Stimulated activated CD8-positive, alpha-beta memory T cell treated with anti-CD3 and anti-CD28 coated beads, Interleukin-7, amount 100 ng/mL, for 4 hours (primary cell): Measurements from ENCODE around the gene CEBPA.
"Not testable (repeated sequence)": the region's sequence is repeated elsewhere in the genome, so short reads cannot be mapped to it uniquely, and the experiment has no call there.

Experiments used
- DNase-seq, 2 donors: peaks; one replicate each; pipeline ENCODE4 v3.0.0-alpha.2; 2020; ENCODE audit warnings: low read depth in 2 of 2

CEBPA gene

DNA sequence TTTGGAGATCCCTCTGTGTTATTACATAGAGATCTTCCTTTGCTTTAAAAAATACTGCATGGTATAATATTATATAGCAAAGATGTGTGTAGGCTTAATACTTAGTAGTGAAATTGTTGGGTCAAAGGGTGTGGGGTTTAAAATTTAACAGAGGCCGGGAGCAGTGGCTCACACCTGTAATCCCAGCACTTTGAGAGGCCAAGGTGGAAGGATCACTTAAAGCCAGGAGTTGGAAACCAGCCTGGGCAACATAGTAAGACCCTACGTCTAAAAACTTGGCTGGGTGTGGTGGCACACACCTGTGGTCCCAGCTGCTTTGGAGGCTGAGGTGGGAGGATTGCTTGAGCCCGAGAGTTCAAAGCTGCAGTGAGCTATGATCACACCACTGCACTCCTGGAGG, 22.3 kb upstream of the CEBPA start:
- DNase-seq = no peak

DNA sequence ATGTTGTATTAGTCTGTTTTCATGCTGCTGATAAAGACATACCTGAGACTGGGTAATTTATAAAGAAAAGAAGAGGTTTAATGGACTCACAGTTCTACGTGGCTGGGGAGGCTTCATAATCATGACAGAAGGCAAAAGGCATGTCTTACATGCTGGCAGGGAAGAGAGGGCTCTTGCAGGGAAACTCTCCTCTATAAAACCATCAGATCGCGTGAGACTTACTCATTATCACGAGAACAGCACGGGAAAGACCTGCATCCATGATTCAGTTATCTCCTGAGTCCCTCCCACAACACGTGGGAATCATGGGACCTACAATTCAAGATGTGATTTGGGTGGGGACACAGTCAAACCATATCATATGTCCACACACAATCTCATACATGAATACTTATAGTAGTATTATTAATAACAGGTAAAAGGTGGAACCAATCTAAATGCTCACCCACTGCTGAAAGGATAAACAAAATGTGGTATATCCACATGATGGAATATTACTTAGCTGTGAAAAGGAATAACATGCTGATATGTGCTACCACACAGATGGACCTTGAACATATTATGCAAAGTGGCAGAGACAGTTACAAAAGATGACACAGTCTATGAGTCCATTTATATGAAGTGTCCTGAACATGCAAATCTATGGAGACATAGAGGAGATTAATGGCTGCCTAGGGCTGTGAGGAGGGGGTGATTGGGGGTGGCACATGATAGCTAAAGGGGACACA, 20.9 kb upstream of the CEBPA start:
- no peak for DNase-seq

DNA sequence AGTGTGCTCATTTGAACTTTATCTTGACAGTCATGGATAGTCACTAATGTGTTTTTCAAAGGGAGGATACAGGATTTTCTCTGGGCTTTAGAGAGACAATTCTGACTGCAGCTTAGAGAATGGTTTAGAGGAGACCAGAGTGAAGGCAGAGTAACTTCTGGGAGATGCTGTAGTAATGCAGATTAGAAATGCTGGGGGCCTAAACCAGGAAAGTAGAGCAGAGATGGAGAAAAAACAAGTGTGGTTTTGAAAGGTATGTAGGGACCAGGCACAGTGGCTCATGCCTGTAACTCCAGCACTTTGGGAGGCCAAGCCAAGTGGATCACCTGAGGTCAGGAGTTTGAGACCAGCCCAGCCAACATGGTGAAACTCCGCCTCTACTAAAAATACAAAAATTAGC, 18.3 kb upstream of the CEBPA start:
- DNase-seq = no peak

DNA sequence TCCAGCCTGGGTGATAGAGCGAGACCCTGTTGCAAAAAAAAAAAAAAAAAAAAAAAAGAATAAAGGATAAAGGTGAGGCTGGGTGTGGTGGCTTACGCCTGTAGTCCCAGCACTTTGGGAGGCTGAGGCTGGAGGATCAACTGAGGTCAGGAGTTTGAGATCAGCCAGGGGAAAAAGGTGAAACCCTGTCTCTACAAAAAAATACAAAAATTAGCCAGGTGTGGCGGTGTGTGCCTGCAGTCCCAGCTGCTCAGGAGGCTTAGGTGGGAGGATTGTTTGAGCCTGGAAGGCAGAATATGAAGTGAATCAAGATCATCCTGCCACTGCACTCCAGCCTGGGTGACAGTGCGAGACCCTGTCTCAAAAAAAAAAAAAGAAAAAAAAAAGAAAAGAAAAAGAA, 15.7 kb upstream of the CEBPA start:
- DNase-seq = not testable (repeated sequence)

DNA sequence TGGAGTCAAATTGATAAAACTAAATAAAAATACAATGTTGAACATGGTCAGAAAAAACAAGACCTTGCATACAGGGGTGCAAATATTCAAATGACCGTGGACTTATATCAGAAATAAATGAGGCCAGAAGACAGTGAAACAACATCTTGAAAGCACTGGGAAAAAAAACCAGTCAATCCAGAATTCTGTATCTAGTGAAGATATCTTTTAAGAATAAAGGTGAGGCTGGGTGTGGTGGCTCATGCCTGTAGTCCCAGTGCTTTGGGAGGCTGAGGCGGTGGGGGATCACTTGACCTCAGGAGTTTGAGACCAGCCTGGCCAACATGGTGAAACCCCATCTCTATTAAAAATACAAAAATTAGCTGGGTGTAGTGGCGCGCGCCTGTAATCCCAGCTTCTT, 15.2 kb upstream of the CEBPA start:
- no peak for DNase-seq

DNA sequence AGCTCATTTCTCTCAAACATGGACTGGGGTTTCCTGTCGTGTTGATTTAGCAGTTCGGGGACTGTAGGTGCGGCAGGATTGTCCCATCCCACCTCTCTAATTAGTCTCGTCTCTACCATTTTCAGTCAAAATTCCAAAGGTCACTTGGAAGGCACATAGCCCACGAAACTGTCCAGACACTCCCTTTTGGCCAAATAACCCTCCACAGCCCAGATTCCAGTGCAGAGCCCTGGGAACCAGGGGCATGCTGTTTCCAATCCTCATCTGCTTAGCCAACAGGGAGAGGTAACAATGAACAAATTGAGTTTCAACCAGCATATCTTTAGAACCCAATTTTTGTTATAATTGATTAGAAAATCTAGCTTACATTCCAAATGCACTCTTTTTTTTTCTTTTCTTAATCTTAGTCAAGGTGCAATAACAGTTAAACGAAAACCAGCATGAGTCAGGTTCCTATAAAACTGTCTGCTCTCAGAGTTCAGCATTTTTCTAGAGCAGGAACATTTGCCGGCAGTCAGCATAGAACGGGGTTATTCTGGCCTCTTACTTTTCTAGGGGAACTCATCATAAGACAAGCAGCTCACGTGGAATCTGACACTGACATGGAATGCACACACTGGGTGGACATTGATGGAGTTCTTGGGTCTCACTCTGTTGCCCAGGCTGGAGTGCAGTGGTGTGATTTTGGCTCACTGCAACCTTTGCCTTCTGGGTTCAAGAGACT, 14.4 kb upstream of the CEBPA start:
- DNase-seq = no peak

DNA sequence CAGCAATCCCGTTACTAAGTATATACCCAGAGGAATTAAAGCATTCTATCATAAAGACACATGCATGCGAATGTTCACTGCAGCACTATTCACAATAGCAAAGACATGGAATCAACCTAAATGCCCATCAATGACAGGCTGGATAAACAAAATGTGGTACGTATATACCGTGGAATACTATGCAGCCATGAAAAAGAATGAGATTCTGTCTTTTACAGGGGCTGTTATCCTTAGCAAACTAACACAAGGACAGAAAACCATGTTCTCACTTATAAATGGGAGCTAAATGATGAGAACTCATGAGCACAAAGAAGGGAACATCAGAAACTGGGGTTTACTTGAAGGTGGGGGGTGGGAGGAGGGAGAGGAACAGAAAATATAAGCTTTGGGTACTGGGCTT, 10.5 kb upstream of the CEBPA start:
- DNase-seq = not testable (repeated sequence)

DNA sequence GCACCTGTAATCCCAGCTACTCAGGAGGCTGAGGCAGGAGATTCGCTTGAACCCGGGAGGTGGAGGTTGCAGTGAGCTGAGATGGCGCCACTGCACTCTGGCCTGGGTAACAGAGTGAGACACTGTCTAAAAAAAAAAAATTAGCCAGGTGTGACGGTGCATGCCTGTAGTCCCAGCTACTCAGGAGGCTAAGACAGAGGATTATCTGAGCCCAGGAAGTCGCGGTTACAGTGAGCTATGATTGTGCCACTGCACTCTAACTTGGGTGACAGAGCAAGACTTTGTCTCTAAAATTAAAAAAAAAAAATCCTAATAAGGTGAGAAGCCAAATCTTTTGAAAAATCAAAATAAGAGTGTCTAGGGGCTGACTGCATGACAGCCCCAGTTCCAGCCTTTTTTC, 9.7 kb upstream of the CEBPA start:
- no peak for DNase-seq

DNA sequence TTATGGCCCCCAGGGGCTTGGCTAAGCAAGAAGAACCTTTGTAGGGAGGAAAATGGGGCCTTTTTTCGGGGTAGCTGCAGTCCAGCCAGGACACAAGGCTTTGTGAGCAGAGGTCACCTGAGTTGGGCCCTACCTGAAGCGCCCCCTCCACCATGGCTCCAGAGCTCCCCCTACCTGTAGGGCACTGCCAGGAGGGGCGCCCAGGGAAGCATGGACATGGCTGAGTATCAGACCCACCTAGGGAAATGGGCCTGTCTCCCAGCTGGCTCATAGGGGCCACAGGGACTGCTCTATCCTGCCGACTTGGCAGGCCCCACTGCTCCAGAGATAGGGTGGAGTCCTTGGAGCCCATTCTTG, 9.0 kb upstream of the CEBPA start:
- no peak for DNase-seq

DNA sequence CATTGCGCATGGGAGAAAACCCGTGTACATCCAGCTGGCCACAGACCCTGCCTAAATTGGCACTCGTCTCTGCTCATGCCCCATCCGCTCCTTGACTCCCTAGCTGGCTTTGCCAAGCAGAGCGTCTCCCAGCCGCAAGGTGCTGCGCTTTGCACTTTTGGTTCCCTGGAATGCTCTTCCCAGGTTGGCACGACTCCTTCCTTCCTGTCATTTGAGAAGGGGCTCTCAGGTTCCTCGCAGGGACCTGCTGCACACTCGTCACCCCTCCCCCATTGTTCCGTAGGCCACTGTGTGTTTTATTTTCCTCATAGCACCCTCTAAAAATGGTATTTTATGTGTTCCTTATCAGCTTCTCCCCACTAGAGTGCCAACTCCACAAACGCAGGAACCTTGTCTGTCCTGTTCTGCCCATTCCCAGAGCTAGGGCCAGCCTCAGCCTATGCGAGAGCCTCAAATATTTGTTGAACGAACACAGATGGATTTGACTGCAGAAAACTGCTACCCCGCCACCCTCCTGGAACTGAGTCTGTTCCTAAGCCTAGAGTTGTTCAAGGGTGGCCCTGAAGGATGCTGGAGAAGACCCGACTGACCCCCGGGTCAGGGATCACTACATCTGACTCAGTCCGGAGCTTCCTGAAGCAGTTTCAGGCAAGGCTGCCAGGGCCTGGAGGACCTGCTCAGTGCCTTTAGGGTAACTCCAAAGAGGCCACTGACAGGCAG, 8.4 kb upstream of the CEBPA start:
- no peak for DNase-seq

DNA sequence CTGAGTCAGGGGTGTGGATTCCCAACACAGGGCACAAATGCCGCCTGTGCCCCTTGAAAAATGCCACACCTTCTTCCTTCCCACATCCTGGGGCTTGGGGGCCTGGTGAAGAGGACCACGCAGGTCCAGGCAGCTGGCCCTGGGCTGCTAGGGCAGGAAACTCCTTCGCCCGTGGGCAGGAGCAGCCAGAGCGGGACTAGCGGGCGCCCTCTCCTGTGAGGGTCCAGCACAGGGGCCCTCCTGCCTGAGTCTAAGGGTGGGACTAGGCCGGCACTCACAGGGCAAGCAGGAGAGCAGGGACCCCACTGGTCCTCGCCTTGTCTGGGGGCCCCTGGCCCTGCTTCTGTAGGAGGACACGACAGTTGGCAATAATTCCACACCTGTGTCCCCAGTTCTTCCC, 7.5 kb upstream of the CEBPA start:
- DNase-seq = no peak

DNA sequence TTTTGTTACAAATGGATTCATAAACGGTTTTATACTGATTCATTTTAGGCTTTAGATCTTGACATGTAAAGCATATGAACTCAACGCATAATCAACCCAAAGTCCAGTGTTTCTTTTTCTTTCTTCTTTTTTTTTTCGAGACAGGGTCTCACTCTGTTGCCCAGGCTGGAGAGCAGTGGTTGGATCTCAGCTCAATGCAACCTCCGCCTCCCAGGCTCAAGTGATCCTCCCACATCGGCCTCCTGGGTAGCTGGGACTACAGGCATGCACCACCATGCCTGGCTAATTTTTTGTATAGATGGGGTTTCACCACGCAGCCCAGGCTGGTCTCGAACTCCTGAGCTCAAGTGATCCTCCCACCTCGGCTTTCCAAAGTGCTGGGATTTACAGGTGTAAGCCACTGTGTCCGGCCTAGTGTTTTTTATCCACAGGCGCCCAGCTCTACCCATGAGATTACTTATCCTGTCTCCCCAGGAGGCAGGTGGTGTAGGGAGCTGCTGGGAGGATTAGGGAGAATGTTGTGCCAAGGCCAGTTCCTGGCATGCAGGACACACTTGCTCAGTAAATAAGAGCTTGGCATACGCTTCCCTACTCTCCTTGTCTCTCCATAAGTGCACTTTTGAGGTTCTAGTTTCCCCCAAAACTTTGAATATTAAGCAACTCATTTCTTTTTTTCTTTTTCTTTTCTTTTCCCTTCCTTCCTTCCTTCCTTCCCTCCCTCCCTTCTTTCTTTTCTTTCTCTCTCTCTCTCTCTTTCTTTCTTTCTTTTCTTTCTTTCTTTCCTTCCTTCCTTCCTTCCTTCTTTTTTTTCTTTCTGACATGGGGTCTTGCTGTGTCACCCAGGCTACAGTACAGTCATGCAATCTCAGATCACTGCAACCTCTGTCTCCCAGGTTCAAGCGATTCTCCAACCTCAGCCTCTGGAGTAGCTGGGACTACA, 4.8 kb upstream of the CEBPA start:
- DNase-seq = no peak

DNA sequence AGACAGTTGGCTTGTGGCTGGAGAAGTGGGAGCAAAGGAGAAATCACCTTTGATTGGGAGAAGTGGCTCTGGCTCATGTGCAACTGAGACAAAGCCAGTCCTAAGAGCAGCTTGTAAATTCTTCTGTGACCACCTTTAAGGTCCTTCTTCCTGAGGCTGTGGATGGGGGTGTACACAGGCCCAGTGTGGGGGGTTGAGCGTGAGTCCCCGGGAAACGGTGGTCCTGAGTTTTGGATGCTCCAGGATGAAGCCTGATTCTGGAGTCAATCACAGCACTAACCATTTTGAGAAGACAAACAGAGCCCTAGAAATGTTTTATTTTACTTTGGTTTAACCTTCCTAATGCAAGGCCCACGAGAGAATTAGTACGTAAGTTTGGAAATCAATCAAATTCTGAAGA, 3.9 kb upstream of the CEBPA start:
- DNase-seq = no peak

DNA sequence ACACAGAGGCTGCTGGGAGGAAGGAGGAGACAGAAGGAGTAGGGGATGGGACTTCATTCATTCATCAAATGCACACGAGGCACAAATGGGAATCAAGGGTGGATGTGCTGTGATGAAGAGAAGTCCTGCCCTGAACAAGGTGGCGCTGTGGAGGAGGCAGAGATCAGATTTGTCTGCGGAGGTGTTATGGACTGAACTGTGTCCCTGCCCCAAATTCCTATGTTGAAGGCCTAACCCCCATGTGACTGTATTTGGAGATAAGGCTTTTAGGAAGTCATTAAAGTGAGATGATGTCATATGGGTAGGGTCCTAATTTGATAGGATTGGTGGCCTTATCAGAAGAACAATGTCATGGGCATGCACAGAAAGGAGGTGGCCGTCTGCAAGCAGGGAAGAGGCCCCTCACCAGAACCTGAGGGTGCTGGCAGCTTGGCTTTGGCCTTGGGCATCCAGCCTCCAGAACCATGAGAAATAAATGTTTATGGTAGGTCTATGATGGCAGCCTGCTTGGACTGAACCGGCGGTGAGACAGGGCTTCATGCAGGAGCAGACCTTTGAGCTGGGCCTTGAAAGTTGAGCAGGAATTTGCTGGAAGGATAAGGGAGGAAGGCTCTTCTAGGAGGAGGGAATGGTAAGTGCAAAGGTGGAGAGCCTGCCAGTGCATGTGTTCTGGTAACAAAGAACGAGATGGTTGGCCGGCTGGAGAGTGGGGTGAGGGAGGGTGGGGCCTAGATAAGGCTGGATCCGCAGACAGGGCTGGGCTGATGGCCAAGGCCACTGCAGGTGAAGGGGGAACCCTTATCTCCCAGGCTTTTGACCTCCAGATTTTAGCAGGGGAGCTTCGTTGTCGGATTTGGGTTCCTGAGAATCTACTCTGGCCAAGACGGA, 2.7 kb upstream of the CEBPA start:
- DNase-seq = no peak

DNA sequence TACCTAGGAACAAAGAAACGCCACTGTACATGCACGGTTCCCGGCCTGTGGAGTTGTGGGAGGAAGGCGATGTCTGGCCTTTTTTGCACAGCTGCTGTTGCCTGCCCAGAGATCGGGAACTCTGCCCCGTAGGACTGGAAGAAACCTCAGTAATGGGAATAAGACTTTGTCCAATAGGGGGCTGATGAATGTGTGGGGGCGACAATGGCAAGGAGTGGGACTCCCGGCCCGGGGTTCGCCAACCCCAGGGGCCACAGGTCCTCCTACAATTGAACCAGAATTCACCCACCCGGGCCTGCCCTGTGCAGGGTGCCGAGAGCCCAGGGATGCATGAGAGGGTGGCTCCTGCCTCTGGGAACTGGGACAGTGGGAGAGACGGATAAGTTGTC, 2.0 kb upstream of the CEBPA start:
- no peak for DNase-seq

DNA sequence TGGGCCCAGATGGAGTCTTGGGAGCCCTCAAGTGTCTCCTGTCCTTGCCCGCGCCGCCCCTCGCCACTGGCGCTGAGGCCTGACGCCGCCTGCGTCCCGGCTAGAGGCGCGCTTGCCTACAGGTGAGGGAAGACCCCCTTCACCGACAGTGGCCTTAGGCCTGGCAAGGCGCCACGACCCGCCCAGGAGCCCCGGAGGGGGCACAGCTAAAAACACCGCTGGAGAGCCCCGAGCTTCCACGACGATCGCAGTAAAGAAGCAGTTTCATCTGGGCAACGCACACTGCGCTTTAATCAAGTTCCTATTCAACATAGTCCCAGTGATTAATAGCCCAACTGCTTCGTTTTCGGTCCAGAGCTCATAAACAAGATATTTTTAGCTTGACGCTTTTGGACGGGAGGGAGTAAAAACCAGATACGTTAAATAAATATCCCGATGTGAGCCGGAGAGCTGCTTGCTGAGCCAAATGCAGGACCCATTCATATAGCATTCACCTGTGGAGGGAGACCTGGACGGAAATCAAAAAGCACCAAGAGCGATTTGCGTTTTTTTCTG, 1.5 kb upstream of the CEBPA start:
- DNase-seq = no peak

DNA sequence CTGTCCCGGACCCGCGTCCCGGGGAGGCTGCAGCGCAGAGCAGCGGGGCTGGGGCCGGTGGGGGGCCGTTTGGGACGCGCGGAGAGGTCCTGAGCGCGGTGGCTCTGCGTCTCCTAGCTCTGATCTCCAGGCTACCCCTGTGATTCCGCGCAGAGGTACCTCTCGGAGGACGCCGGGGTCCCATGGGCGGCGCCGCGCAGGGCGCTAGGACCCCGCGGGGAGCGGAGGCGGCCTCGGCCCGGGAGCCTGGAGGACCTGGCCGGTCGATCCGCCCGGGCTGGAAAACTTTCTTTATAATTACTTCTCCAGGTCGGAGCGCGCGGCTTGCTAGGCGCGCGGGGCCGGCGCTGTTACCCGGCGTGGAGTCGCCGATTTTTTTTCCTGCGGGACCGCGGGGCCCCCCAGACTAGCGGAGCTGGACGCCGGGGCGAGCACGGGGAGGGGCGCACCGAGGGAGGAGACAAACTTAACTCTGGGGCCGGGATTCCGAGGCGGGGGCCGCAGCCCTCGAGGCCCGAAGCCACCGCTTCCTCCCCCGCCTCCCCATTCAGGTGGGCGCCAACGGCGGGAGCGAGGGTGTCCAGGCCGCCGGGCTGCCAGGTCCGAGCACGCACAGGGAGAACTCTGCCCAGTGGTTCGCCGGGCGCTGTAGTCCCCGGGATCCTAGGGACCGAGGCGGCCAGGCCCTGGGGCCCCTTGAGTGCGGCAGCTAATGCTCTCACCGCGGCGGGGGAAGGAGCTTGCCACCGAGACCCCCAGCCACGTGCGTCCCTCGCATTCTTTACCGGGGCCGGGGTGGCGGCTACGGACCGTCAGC, 848 bp upstream of the CEBPA start:
- DNase-seq = no peak

DNA sequence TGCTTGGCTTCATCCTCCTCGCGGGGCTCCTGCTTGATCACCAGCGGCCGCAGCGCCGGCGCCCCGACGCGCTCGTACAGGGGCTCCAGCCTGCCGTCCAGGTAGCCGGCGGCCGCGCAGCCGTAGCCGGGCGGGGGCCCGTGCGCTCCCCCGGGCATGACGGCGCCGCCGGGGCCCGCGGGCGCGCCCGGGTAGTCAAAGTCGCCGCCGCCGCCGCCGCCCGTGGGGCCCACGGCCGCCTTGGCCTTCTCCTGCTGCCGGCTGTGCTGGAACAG, 497 bp downstream of the CEBPA start:
- no peak for DNase-seq

DNA sequence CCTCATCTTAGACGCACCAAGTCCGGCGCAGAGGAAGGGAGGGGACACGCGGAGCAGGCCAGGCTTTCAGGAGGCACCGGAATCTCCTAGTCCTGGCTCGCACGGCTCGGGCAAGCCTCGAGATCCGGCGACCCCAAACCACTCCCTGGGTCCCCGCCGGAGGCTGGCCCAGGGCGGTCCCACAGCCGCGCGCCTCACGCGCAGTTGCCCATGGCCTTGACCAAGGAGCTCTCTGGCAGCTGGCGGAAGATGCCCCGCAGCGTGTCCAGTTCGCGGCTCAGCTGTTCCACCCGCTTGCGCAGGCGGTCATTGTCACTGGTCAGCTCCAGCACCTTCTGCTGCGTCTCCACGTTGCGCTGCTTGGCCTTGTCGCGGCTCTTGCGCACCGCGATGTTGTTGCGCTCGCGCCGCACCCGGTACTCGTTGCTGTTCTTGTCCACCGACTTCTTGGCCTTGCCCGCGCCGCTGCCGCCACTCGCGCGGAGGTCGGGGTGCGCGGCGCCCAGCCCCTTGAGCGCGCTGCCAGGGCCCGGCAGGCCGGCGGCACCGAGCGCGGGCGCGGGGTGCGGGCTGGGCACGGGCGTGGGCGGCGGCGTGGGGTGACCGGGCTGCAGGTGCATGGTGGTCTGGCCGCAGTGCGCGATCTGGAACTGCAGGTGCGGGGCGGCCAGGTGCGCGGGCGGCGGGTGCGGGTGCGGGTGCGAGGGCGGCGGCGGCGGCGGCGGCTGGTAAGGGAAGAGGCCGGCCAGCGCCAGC, 1.0 kb downstream of the CEBPA start:
- DNase-seq = no peak

DNA sequence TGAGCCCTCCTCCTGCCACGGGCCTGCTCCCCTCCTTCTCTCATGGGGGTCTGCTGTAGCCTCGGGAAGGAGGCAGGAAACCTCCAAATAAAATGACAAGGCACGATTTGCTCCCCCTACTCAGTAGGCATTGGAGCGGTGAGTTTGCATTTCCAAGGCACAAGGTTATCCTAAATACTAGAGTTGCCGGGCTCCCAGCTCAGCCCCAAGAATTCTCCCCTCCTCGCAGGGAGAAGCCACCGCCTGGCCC, 1.5 kb downstream of the CEBPA start:
- DNase-seq = no peak
